SK-N-SH (cell line): ENCODE data around the gene OR12D1. TPM values are rescaled to one million over a fixed set of nuclear protein-coding genes. Genes with fewer than 3 reads are reported as not detected.

Experiments used
- CTCF ChIA-PET: fragments of 300-600, 350-600 bp; formaldehyde crosslinking; extraction: SDS; loops from one replicate; lab custom pipeline; 2021; lab: Yijun Ruan, JAX
- POLR2A ChIA-PET: fragments of 350-600 bp; sonication (Branson Sonifier 250); formaldehyde crosslinking; extraction: SDS; loops from one replicate; lab custom pipeline; 2020; ENCODE audit warnings: antibody characterized with exemption, inconsistent platforms; lab: Yijun Ruan, JAX
- DNase-seq: peaks from one replicate; pipeline ENCODE4 v3.0.0; 2012
- H2AFZ ChIP-seq: fragments of 200-600 bp; sonication (generic); 2 replicates; pipeline ENCODE4 v1.8.1; 2016; ENCODE audit warnings: antibody characterized with exemption, mild to moderate bottlenecking, low read depth
- H3F3A ChIP-seq: fragments of 200-600 bp; sonication (generic); replicated peaks from 2 replicates; pipeline ENCODE3; 2016; ENCODE audit warnings: antibody characterized with exemption, mild to moderate bottlenecking; ENCODE audit not compliant: insufficient read depth
- H3K27ac ChIP-seq, 2 experiments: fragments of 200-500 bp in 1 of 2; fragments of 200-600 bp in 1 of 2; sonication (Bioruptor generic) in 1 of 2; sonication (generic), shearing (Covaris generic) in 1 of 2; 2 replicates each; pipeline versions ENCODE4 v1.5.1 to v1.6.1; 2014 to 2016; ENCODE audit warnings: low read depth in 2 of 2, inconsistent platforms in 1 of 2, low read length in 1 of 2, mild to moderate bottlenecking in 1 of 2, mixed read lengths in 1 of 2
- H3K27me3 ChIP-seq: fragments of 200-600 bp; sonication (generic), shearing (Covaris generic); 2 replicates; pipeline ENCODE4 v1.6.1; 2016; ENCODE audit warnings: mixed run types; ENCODE audit not compliant: insufficient read depth
- H3K36me3 ChIP-seq, 2 experiments: fragments of 200-500 bp in 1 of 2; fragments of 200-600 bp in 1 of 2; sonication (Bioruptor generic) in 1 of 2; sonication (generic) in 1 of 2; replicated peaks in 1 of 2; 2 replicates each; pipeline versions ENCODE3 to v1.5.1; 2014 to 2016; ENCODE audit warnings: low read length in 1 of 2, mild to moderate bottlenecking in 1 of 2; ENCODE audit not compliant: insufficient read depth in 2 of 2, control insufficient read depth in 1 of 2
- H3K4me1 ChIP-seq, 2 experiments: fragments of 200-500 bp in 1 of 2; fragments of 200-600 bp in 1 of 2; sonication (Bioruptor generic) in 1 of 2; sonication (generic), shearing (Covaris generic) in 1 of 2; 2 replicates each; pipeline versions ENCODE4 v1.5.1 to v1.6.1; 2014 to 2016; ENCODE audit warnings: low read depth in 1 of 2, low read length in 1 of 2, mixed run types in 1 of 2; ENCODE audit not compliant: insufficient read depth in 2 of 2, control insufficient read depth in 1 of 2
- H3K4me2 ChIP-seq: fragments of 200-600 bp; sonication (generic), shearing (Covaris generic); 2 replicates; pipeline ENCODE4 v1.6.1; 2017; ENCODE audit warnings: mixed run types
- H3K4me3 ChIP-seq, 2 experiments: fragments of 200-500 bp in 1 of 2; fragments of 200-600 bp in 1 of 2; sonication (Bioruptor generic) in 1 of 2; sonication (generic), shearing (Covaris generic) in 1 of 2; 2 replicates each; pipeline versions ENCODE4 v1.5.1 to v1.8.1; 2014 to 2016; ENCODE audit warnings: low read depth in 2 of 2, inconsistent platforms in 1 of 2, low read length in 1 of 2, mild to moderate bottlenecking in 1 of 2, mixed read lengths in 1 of 2, moderate library complexity in 1 of 2
- H3K79me2 ChIP-seq: fragments of 200-600 bp; sonication (generic); 2 replicates; pipeline ENCODE4 v1.8.1; 2017; ENCODE audit warnings: mild to moderate bottlenecking; ENCODE audit not compliant: insufficient read depth
- H3K9ac ChIP-seq: fragments of 200-600 bp; sonication (generic); 2 replicates; pipeline ENCODE4 v1.6.1; 2017; ENCODE audit warnings: mixed run types
- H3K9me2 ChIP-seq: fragments of 200-600 bp; sonication (generic); 2 replicates; pipeline ENCODE4 v1.6.1; 2017; ENCODE audit warnings: mixed run types
- H3K9me3 ChIP-seq: fragments of 200-600 bp; sonication (generic); 2 replicates; pipeline ENCODE4 v1.6.1; 2017; ENCODE audit warnings: mixed run types, mild to moderate bottlenecking, moderate library complexity
- H4K20me1 ChIP-seq: fragments of 200-600 bp; sonication (generic); 2 replicates; pipeline ENCODE4 v1.6.1; 2017; ENCODE audit warnings: mild to moderate bottlenecking, mixed run types; ENCODE audit not compliant: insufficient read depth
- CHD2 ChIP-seq: fragments of 150-350 bp; IDR thresholded peaks from 2 replicates; pipeline ENCODE4 v1.6.1; 2018; ENCODE audit warnings: low read length; ENCODE audit not compliant: partially characterized antibody
- CTCF ChIP-seq: fragments of 200-600 bp; sonication (generic); IDR thresholded peaks from 2 replicates; pipeline ENCODE4 v1.6.1; 2017; ENCODE audit warnings: antibody characterized with exemption, mild to moderate bottlenecking, moderate library complexity
- ELF1 ChIP-seq: IDR thresholded peaks from 2 replicates; pipeline ENCODE4 v1.4.0; 2012
- EP300 ChIP-seq, 2 experiments: IDR thresholded peaks; 2 replicates each; pipeline versions ENCODE4 v1.4.0 to v1.6.1; 2012; ENCODE audit warnings: borderline replicate concordance in 1 of 2, low read depth in 1 of 2, low read length in 1 of 2
- FOSL2 ChIP-seq: IDR thresholded peaks from 2 replicates; pipeline ENCODE4 v1.4.0; 2012; ENCODE audit warnings: low read depth, mild to moderate bottlenecking, moderate library complexity, borderline replicate concordance
- FOXJ3 ChIP-seq: sonication (generic); formaldehyde crosslinking; IDR thresholded peaks from 2 replicates; pipeline ENCODE4 v1.5.1; 2020; ENCODE audit warnings: mild to moderate bottlenecking, missing genetic modification reagents
- GATA2 ChIP-seq: sonication (generic); formaldehyde crosslinking; IDR thresholded peaks from 2 replicates; pipeline ENCODE4 v1.5.0; 2020; ENCODE audit warnings: mild to moderate bottlenecking, missing genetic modification reagents
- IRF3 ChIP-seq: fragments of 150-350 bp; IDR thresholded peaks from 2 replicates; pipeline ENCODE4 v1.6.1; 2016; ENCODE audit warnings: mild to moderate bottlenecking, low read depth, low read length
- JUND ChIP-seq: IDR thresholded peaks from 2 replicates; pipeline ENCODE4 v1.4.0; 2012
- MAX ChIP-seq: IDR thresholded peaks from 2 replicates; pipeline ENCODE4 v1.4.0; 2012; ENCODE audit warnings: low read depth
- MEF2A ChIP-seq: IDR thresholded peaks from 2 replicates; pipeline ENCODE4 v1.4.0; 2012; ENCODE audit warnings: low read depth, borderline replicate concordance
- MXI1 ChIP-seq: IDR thresholded peaks from 2 replicates; pipeline ENCODE4 v1.6.1; 2012; ENCODE audit warnings: mild to moderate bottlenecking, low read depth, low read length, improper control_type of control experiment
- NFIC ChIP-seq: IDR thresholded peaks from 2 replicates; pipeline ENCODE4 v1.4.0; 2012; ENCODE audit warnings: borderline replicate concordance
- RFX5 ChIP-seq: IDR thresholded peaks from 2 replicates; pipeline ENCODE4 v1.6.1; 2012; ENCODE audit warnings: mild to moderate bottlenecking, improper control_type of control experiment, low read length
- SIN3A ChIP-seq: IDR thresholded peaks from 2 replicates; pipeline ENCODE4 v1.6.1; 2012; ENCODE audit warnings: low read depth, mild to moderate bottlenecking, low read length, moderate library complexity, borderline replicate concordance
- TCF12 ChIP-seq: IDR thresholded peaks from 2 replicates; pipeline ENCODE4 v1.4.0; 2012
- TEAD4 ChIP-seq: IDR thresholded peaks from 2 replicates; pipeline ENCODE4 v1.4.0; 2012; ENCODE audit warnings: mild to moderate bottlenecking, borderline replicate concordance; ENCODE audit not compliant: insufficient read depth
- USF1 ChIP-seq: IDR thresholded peaks from 2 replicates; pipeline ENCODE4 v1.4.0; 2012; ENCODE audit warnings: low read depth, borderline replicate concordance
- USF2 ChIP-seq: fragments of 150-350 bp; IDR thresholded peaks from 2 replicates; pipeline ENCODE4 v1.6.1; 2017; ENCODE audit warnings: antibody characterized with exemption, low read length, low read depth, borderline replicate concordance
- WGBS: methylation state at CpG from one replicate; pipeline ENCODE4 v1.1.6; 2017; ENCODE audit warnings: low lambda C conversion rate; 5-methylcytosine and 5-hydroxymethylcytosine counted together
- polyA plus RNA-seq, 3 experiments: library from polyadenylated mRNA; depleted of rRNA; stranded (reverse); fragments of >200 nt; gene quantifications; 2 replicates each; pipeline ENCODE4 v1.2.3, GENCODE V29; 2012

Gene OR12D1
- polyA plus RNA-seq, 1 of the 3 experiments (the other 2 are of a cell fraction), result not detected

GRCh38 chr6:29403801-29404200 lies 10.9 kb upstream of the OR12D1 start:
- no peak overlapping the region for H3K4me2 ChIP-seq
- H3K27me3 ChIP-seq, result no peaks in the 10 kb centered on the region
- no peaks in the 10 kb centered on the region for H4K20me1 ChIP-seq
- H3K27ac ChIP-seq, result no peak overlapping the region
- no peak overlapping the region for H2AFZ ChIP-seq
- DNase-seq, result no peak
- no peaks in the 10 kb centered on the region for H3F3A ChIP-seq
- H3K9me2 ChIP-seq, result no peaks in the 10 kb centered on the region
- ChIA-PET CTCF (no interaction called here), POLR2A (no interaction called here)
- TF ChIP-seq JUND (no peak), RFX5 (no peak), FOXJ3 (CRISPR knock-in tag) (no peak), FOSL2 (no peak), GATA2 (no peak), USF1 (no peak), CHD2 (no peak), TEAD4 (no peak), USF2 (no peak), CTCF (no peak), IRF3 (no peak), ELF1 (no peak), MXI1 (no peak), MEF2A (no peak), SIN3A (no peak), TCF12 (no peak), EP300 (IDR thresholded peaks at IDR 0.05; ENCODE audit: borderline replicate concordance in 1 of 2, low read depth in 1 of 2, low read length in 1 of 2) (no peak), NFIC (no peak), MAX (no peak)
- H3K9me3 ChIP-seq, result no peaks in the 10 kb centered on the region
- WGBS, result 0% methylated on average over 1 of the region's 1 CpG
- no peaks in the 10 kb centered on the region for H3K4me1 ChIP-seq
- H3K9ac ChIP-seq, result no peak overlapping the region
- no peaks in the 10 kb centered on the region for H3K36me3 ChIP-seq
- H3K4me3 ChIP-seq, result no peak overlapping the region
- H3K79me2 ChIP-seq, result no peaks in the 10 kb centered on the region
